ENCODE results near the gene USH1C.

DNA sequence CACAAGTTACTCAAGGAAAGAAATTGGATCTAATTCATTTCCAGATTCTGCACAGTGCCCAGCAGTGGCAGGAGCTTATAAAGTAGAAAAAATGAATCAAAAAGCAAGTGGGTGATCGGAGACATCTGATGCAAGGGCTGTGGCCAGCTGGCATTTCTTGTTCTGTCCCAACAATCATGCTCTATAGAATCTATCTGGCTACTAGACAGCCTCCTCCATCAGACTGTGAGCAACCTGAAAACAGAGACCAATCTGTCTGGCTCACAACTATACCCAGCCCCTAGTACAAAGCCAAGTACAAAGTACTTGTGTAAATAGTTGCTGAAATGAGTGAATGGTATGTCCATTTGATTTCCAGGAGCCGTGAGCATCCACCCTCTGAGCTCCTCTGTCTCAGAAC lies 11.4 kb downstream of the USH1C start:
- TF ChIP-seq, protein P1, sequence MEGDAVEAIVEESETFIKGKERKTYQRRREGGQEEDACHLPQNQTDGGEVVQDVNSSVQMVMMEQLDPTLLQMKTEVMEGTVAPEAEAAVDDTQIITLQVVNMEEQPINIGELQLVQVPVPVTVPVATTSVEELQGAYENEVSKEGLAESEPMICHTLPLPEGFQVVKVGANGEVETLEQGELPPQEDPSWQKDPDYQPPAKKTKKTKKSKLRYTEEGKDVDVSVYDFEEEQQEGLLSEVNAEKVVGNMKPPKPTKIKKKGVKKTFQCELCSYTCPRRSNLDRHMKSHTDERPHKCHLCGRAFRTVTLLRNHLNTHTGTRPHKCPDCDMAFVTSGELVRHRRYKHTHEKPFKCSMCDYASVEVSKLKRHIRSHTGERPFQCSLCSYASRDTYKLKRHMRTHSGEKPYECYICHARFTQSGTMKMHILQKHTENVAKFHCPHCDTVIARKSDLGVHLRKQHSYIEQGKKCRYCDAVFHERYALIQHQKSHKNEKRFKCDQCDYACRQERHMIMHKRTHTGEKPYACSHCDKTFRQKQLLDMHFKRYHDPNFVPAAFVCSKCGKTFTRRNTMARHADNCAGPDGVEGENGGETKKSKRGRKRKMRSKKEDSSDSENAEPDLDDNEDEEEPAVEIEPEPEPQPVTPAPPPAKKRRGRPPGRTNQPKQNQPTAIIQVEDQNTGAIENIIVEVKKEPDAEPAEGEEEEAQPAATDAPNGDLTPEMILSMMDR (IDR thresholded peaks at IDR 0.05), result no peak
- TF ChIP-seq POLR2A (IDR thresholded peaks at IDR 0.05), result no peak
